Fibroblast of lung (primary cell): ENCODE data around the gene AK1. TPM values are rescaled to one million over a fixed set of nuclear protein-coding genes. Genes with fewer than 3 reads are reported as not detected.

Experiments
- DNase-seq, 2 donors: peaks; one replicate each; pipeline versions ENCODE4 v3.0.0 to v3.0.0-alpha.2; 2010; ENCODE audit warnings: low read depth in 2 of 2
- H2AFZ ChIP-seq: 2 replicates; pipeline ENCODE4 v1.5.1; 2012; ENCODE audit warnings: low read length, control low read depth, inconsistent platforms
- H3K27ac ChIP-seq: 2 replicates; pipeline ENCODE4 v1.5.1; 2011; ENCODE audit warnings: low read length, control low read depth; ENCODE audit not compliant: insufficient read depth
- H3K27me3 ChIP-seq: 2 replicates; pipeline ENCODE4 v1.5.1; 2011; ENCODE audit warnings: mild to moderate bottlenecking, low read length; ENCODE audit not compliant: control insufficient read depth, insufficient read depth
- H3K36me3 ChIP-seq: 2 replicates; pipeline ENCODE4 v1.5.1; 2011; ENCODE audit warnings: low read length; ENCODE audit not compliant: control insufficient read depth, insufficient read depth
- H3K4me1 ChIP-seq: 2 replicates; pipeline ENCODE4 v1.5.1; 2011; ENCODE audit warnings: low read length; ENCODE audit not compliant: control insufficient read depth, insufficient read depth; ENCODE audit errors: extremely low read depth
- H3K4me2 ChIP-seq: 2 replicates; pipeline ENCODE4 v1.5.1; 2011; ENCODE audit warnings: low read length, control low read depth; ENCODE audit not compliant: insufficient read depth; ENCODE audit errors: extremely low read depth
- H3K4me3 ChIP-seq, 4 experiments: fragments of 200-600 bp in 1 of 4; sonication (generic) in 1 of 4; replicated peaks in 1 of 4; 2 replicates each; pipeline ENCODE4 v1.5.1; 2011 to 2016; ENCODE audit warnings: low read length in 4 of 4, low read depth in 3 of 4, mild to moderate bottlenecking in 3 of 4, control low read depth in 2 of 4, inconsistent platforms in 1 of 4, mixed read lengths in 1 of 4; ENCODE audit not compliant: insufficient read depth in 1 of 4; ENCODE audit errors: control extremely low read depth in 1 of 4
- H3K79me2 ChIP-seq: 2 replicates; pipeline ENCODE4 v1.5.1; 2012; ENCODE audit warnings: mild to moderate bottlenecking, low read length, inconsistent platforms; ENCODE audit not compliant: control insufficient read depth, insufficient read depth
- H3K9ac ChIP-seq: 2 replicates; pipeline ENCODE4 v1.5.1; 2011; ENCODE audit warnings: mild to moderate bottlenecking, low read length, control low read depth; ENCODE audit not compliant: insufficient read depth
- H3K9me3 ChIP-seq: 2 replicates; pipeline ENCODE4 v1.5.1; 2012; ENCODE audit warnings: low read depth, low read length; ENCODE audit not compliant: control insufficient read depth, insufficient read depth
- H4K20me1 ChIP-seq: 2 replicates; pipeline ENCODE4 v1.5.1; 2011; ENCODE audit warnings: low read length; ENCODE audit not compliant: control insufficient read depth, insufficient read depth; ENCODE audit errors: extremely low read depth
- CTCF ChIP-seq, 2 donors: IDR thresholded peaks in 1 of 2; conservative IDR thresholded peaks in 1 of 2; 1 replicate in 1 of 2; 2 replicates in 1 of 2; pipeline ENCODE4 v1.5.1; 2011 to 2012; ENCODE audit warnings: low read length in 2 of 2, control low read depth in 1 of 2, inconsistent platforms in 1 of 2, low read depth in 1 of 2, mild to moderate bottlenecking in 1 of 2
- EZH2 ChIP-seq: IDR thresholded peaks from 2 replicates; pipeline ENCODE4 v1.5.1; 2012; ENCODE audit warnings: low read length, control low read depth, mild to moderate bottlenecking; ENCODE audit errors: missing control alignments
- polyA plus RNA-seq, 2 donors: library from polyadenylated mRNA; depleted of rRNA in 1 of 2; stranded (reverse) in 1 of 2; unstranded in 1 of 2; fragments of >200 nt; gene quantifications; 2 replicates each; pipeline ENCODE4 v1.2.1, GENCODE V29; 2011 to 2012; ENCODE audit warnings: missing spikeins in 1 of 2
- total RNA-seq: library from RNA; depleted of rRNA; stranded (reverse); fragments of >200 nt; gene quantifications from 2 replicates; pipeline ENCODE4 v1.2.1, GENCODE V29; 2014

The AK1 gene
- total and polyA plus RNA-seq, 2 donors (not counting 1 experiment from before 2014, with no cell fraction given), result 47.6 to 73.1 TPM

GRCh38 chr9:127828262-127829031, 49.0 kb downstream of the AK1 start:
- Histone ChIP-seq H3K79me2 (peaks cover 25% of the 10 kb centered on the region), H3K4me3 (peak overlapping the region in 1 of 4 experiments; percentile 6)
- TF ChIP-seq EZH2, result no peak
- TF ChIP-seq CTCF (conservative IDR thresholded peaks at IDR 0.05 in 1 of 2, IDR thresholded peaks at IDR 0.05 in 1 of 2; ENCODE audit: low read depth in 1 of 2, low read length in 2 of 2), result no peak

GRCh38 chr9:127826253-127826913, 51.1 kb downstream of the AK1 start:
- TF ChIP-seq EZH2, result no peak
- no peak for TF ChIP-seq CTCF (conservative IDR thresholded peaks at IDR 0.05 in 1 of 2, IDR thresholded peaks at IDR 0.05 in 1 of 2; ENCODE audit: low read depth in 1 of 2, low read length in 2 of 2)
- Histone ChIP-seq H2AFZ (no peak overlapping the region), H4K20me1 (no peaks in the 10 kb centered on the region), H3K36me3 (peaks cover 30% of the 10 kb centered on the region), H3K9me3 (no peaks in the 10 kb centered on the region), H3K9ac (no peak overlapping the region), H3K27me3 (no peaks in the 10 kb centered on the region), H3K4me2 (no peak overlapping the region), H3K79me2 (peaks cover 14% of the 10 kb centered on the region), H3K4me3 (no peak overlapping the region), H3K4me1 (peaks cover 13% of the 10 kb centered on the region), H3K27ac (no peak overlapping the region)
- DNase-seq, result no peak

More at GRCh38 chr9:127828262-127829031, 49.0 kb downstream of the AK1 start:
- Histone ChIP-seq H3K9ac (peak overlapping the region; percentile 55), H3K9me3 (no peaks in the 10 kb centered on the region), H3K4me1 (peaks cover 17% of the 10 kb centered on the region), H3K4me2 (peak overlapping the region; percentile 52), H2AFZ (no peak overlapping the region), H4K20me1 (no peaks in the 10 kb centered on the region), H3K27ac (peak overlapping the region; percentile 82), H3K36me3 (peaks cover 30% of the 10 kb centered on the region), H3K27me3 (no peaks in the 10 kb centered on the region)
- peak; percentile 49 to 77 for DNase-seq

GRCh38 chr9:127825319-127826051, 52.0 kb downstream of the AK1 start:
- no peaks in the 10 kb centered on the region for H4K20me1 ChIP-seq
- H3K36me3 ChIP-seq, result peaks cover 30% of the 10 kb centered on the region
- H3K4me3 ChIP-seq, result no peak overlapping the region
- no peak overlapping the region for H3K9ac ChIP-seq
- peaks cover 13% of the 10 kb centered on the region for H3K4me1 ChIP-seq
- H2AFZ ChIP-seq, result no peak overlapping the region
- no peak overlapping the region for H3K27ac ChIP-seq
- DNase-seq, result no peak
- H3K27me3 ChIP-seq, result no peaks in the 10 kb centered on the region
- H3K79me2 ChIP-seq, result peaks cover 13% of the 10 kb centered on the region
- H3K9me3 ChIP-seq, result no peaks in the 10 kb centered on the region
- H3K4me2 ChIP-seq, result no peak overlapping the region
- TF ChIP-seq CTCF (conservative IDR thresholded peaks at IDR 0.05 in 1 of 2, IDR thresholded peaks at IDR 0.05 in 1 of 2; ENCODE audit: low read depth in 1 of 2, low read length in 2 of 2) (peak in 1 of 2 donors; percentile 24), EZH2 (no peak)
